ENCODE data around the gene NUDT14.

DNA sequence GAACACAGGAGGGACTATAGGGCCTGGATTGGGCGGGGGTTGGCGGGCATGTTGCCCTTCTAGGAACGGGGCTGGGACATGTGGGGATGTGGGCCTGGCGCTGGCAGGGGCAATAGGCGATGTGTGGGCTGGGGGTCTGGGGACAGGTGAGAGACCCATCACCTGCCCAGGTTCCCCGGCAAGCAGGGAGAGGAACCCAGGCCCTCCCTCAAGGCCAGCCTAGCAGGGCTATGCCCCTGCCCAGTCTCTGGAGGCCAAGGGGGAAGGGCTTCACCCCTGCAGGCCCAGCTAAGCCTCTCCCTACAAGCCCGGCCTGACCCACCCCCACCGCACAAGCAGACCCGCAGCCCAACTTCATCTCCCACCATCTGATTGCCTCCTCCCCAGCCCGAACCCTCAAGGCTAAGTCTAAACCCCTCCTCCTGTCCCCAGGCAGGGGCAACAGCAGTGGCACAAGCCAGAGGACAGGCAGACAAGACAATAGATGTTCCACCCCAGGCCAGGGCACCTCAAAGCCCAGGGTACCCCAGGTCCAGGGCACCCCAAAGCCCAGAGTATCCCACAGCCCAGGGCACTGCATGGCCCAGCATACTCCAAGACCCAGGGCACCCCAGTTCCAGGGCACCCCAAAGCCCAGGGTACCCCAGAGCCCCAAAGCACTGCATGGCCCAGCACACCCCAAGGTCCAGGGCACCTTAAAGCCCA is 19.0 kb downstream of the NUDT14 start:
- no peak for TF ChIP-seq EZH2 (IDR thresholded peaks at IDR 0.05)
- TF ChIP-seq, protein P1, sequence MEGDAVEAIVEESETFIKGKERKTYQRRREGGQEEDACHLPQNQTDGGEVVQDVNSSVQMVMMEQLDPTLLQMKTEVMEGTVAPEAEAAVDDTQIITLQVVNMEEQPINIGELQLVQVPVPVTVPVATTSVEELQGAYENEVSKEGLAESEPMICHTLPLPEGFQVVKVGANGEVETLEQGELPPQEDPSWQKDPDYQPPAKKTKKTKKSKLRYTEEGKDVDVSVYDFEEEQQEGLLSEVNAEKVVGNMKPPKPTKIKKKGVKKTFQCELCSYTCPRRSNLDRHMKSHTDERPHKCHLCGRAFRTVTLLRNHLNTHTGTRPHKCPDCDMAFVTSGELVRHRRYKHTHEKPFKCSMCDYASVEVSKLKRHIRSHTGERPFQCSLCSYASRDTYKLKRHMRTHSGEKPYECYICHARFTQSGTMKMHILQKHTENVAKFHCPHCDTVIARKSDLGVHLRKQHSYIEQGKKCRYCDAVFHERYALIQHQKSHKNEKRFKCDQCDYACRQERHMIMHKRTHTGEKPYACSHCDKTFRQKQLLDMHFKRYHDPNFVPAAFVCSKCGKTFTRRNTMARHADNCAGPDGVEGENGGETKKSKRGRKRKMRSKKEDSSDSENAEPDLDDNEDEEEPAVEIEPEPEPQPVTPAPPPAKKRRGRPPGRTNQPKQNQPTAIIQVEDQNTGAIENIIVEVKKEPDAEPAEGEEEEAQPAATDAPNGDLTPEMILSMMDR (IDR thresholded peaks at IDR 0.05): no peak
